Prostate gland (tissue), 2 donors: ENCODE results near the gene TIPARP.

Experiments used
- CTCF ChIP-seq, 4 experiments: fragments of 200-600 bp in 2 of 4; fragments of 450-650 bp in 2 of 4; sonication (generic) in 2 of 4; IDR thresholded peaks; 1 replicate in 3 of 4; 2 replicates in 1 of 4; pipeline ENCODE4 v1.5.1; 2016 to 2019; ENCODE audit warnings: antibody characterized with exemption in 4 of 4, mild to moderate bottlenecking in 2 of 4, moderate library complexity in 2 of 4
- POLR2A ChIP-seq: fragments of 450-650 bp; IDR thresholded peaks from one replicate; pipeline ENCODE4 v1.6.1; 2016; ENCODE audit warnings: antibody characterized with exemption, mild to moderate bottlenecking

- TF ChIP-seq CTCF (IDR thresholded peaks at IDR 0.05) = no peak
- no peak for TF ChIP-seq POLR2A
Measured at GRCh38 chr3:156741935-156742334, 67.5 kb downstream of the TIPARP start.
